Mammary epithelial cell (primary cell): ENCODE measurements around the gene TESK1.
"Not testable (repeated sequence)": the region's sequence is repeated elsewhere in the genome, so short reads cannot be mapped to it uniquely, and the experiment has no call there.

Experiments
- EZH2 ChIP-seq: IDR thresholded peaks from 2 replicates; pipeline ENCODE4 v1.6.1; 2012; ENCODE audit warnings: low read length, inconsistent platforms, borderline replicate concordance
- TF ChIP-seq, protein P1 (sequence below), 2 donors: IDR thresholded peaks in 1 of 2; conservative IDR thresholded peaks in 1 of 2; 2 replicates each; pipeline ENCODE4 v1.5.1; 2011 to 2012; ENCODE audit warnings: inconsistent platforms in 2 of 2, low read length in 2 of 2, mild to moderate bottlenecking in 2 of 2, control low read depth in 1 of 2, low read depth in 1 of 2; ENCODE audit not compliant: insufficient read depth in 1 of 2; ENCODE audit errors: extremely low read depth in 1 of 2

DNA sequence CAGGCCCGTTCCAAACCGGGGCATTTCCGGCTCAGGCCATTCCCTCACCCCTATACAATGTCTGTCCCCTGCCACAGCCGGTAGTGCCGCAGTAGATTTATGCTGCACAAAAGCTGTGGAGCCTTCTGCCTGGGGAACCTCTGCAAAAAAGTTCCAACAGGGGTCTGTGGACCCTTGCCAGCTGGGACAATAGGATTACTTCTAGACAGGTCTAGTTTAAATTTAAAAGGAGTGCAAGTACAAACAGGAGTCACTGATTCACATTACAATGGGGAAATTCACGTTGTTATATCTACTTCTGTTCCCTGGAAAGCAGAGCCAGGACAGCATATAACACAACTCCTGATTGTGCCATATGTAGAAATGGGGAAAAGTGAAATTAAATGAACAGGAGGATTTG, 21.5 kb upstream of the TESK1 start:
- TF ChIP-seq, protein P1, sequence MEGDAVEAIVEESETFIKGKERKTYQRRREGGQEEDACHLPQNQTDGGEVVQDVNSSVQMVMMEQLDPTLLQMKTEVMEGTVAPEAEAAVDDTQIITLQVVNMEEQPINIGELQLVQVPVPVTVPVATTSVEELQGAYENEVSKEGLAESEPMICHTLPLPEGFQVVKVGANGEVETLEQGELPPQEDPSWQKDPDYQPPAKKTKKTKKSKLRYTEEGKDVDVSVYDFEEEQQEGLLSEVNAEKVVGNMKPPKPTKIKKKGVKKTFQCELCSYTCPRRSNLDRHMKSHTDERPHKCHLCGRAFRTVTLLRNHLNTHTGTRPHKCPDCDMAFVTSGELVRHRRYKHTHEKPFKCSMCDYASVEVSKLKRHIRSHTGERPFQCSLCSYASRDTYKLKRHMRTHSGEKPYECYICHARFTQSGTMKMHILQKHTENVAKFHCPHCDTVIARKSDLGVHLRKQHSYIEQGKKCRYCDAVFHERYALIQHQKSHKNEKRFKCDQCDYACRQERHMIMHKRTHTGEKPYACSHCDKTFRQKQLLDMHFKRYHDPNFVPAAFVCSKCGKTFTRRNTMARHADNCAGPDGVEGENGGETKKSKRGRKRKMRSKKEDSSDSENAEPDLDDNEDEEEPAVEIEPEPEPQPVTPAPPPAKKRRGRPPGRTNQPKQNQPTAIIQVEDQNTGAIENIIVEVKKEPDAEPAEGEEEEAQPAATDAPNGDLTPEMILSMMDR (conservative IDR thresholded peaks at IDR 0.05 in 1 of 2, IDR thresholded peaks at IDR 0.05 in 1 of 2; ENCODE audit: extremely low read depth in 1 of 2, insufficient read depth in 1 of 2, low read depth in 1 of 2, low read length in 2 of 2), result not testable (repeated sequence)
- TF ChIP-seq EZH2, result not testable (repeated sequence)
